ENCODE data around the gene HSD17B8.

- TF ChIP-seq CTCF (IDR thresholded peaks at IDR 0.05), result no peak
- TF ChIP-seq NRF1 (IDR thresholded peaks at IDR 0.05; ENCODE audit: low read depth, low read length), result no peak
- no peak for TF ChIP-seq REST (IDR thresholded peaks at IDR 0.05; ENCODE audit: low read depth, low read length)
- no peak for TF ChIP-seq CHD2 (IDR thresholded peaks at IDR 0.05; ENCODE audit: low read length, partially characterized antibody)
- TF ChIP-seq MAX (IDR thresholded peaks at IDR 0.05; ENCODE audit: low read depth), result no peak
- TF ChIP-seq EP300 (IDR thresholded peaks at IDR 0.05; ENCODE audit: borderline replicate concordance in 1 of 2, low read depth in 1 of 2, low read length in 1 of 2), result 0 out of 4 replicates have a peak, but pooled peaks of 1 of the 2 experiments have one; percentile 14
- no peak for TF ChIP-seq TAF1 (IDR thresholded peaks at IDR 0.05; ENCODE audit: borderline replicate concordance, low read depth, low read length)
- TF ChIP-seq RAD21 (IDR thresholded peaks at IDR 0.05; ENCODE audit: low read length), result no peak
- TF ChIP-seq EZH2phosphoT487 (IDR thresholded peaks at IDR 0.05; ENCODE audit: borderline replicate concordance, low read depth), result no peak
- no peak for TF ChIP-seq JUND (IDR thresholded peaks at IDR 0.05)
These were observed 8.9 kb downstream of the HSD17B8 start for GRCh38 chr6:33213166-33213988.

All from SK-N-SH (cell line).